ENCODE results near the gene ABCG4.

GRCh38 chr11:119173453-119173852, 24.6 kb downstream of the ABCG4 start:
- TF ChIP-seq, protein P1, sequence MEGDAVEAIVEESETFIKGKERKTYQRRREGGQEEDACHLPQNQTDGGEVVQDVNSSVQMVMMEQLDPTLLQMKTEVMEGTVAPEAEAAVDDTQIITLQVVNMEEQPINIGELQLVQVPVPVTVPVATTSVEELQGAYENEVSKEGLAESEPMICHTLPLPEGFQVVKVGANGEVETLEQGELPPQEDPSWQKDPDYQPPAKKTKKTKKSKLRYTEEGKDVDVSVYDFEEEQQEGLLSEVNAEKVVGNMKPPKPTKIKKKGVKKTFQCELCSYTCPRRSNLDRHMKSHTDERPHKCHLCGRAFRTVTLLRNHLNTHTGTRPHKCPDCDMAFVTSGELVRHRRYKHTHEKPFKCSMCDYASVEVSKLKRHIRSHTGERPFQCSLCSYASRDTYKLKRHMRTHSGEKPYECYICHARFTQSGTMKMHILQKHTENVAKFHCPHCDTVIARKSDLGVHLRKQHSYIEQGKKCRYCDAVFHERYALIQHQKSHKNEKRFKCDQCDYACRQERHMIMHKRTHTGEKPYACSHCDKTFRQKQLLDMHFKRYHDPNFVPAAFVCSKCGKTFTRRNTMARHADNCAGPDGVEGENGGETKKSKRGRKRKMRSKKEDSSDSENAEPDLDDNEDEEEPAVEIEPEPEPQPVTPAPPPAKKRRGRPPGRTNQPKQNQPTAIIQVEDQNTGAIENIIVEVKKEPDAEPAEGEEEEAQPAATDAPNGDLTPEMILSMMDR (IDR thresholded peaks at IDR 0.05): no peak
- no peak for TF ChIP-seq POLR2A (IDR thresholded peaks at IDR 0.05)
